RWPE1 (cell line): ENCODE measurements around the gene NECAP2.
A peak's percentile ranks its signal among the peaks of the same experiment; 100 is the strongest.

ENCODE experiments used
- CTCF ChIA-PET: fragments of 350-600 bp; sonication (Branson Sonifier 250); formaldehyde crosslinking; extraction: SDS; loops from one replicate; lab custom pipeline; 2021; lab: Yijun Ruan, JAX
- POLR2A ChIA-PET: fragments of 400-600 bp; formaldehyde crosslinking; extraction: SDS; loops from one replicate; lab custom pipeline; 2020; ENCODE audit warnings: antibody characterized with exemption; ENCODE audit not compliant: low non-redundant PET; lab: Yijun Ruan, JAX
- DNase-seq: peaks from one replicate; pipeline ENCODE4 v3.0.0; 2012; ENCODE audit warnings: low spot score
- H3K27ac ChIP-seq: fragments of 450-650 bp; 2 replicates; pipeline ENCODE4 v1.5.1; 2017
- CTCF ChIP-seq: fragments of 450-650 bp; conservative IDR thresholded peaks from 2 replicates; pipeline ENCODE4 v1.5.1; 2017; ENCODE audit warnings: low read depth, mild to moderate bottlenecking

Gene NECAP2

DNA sequence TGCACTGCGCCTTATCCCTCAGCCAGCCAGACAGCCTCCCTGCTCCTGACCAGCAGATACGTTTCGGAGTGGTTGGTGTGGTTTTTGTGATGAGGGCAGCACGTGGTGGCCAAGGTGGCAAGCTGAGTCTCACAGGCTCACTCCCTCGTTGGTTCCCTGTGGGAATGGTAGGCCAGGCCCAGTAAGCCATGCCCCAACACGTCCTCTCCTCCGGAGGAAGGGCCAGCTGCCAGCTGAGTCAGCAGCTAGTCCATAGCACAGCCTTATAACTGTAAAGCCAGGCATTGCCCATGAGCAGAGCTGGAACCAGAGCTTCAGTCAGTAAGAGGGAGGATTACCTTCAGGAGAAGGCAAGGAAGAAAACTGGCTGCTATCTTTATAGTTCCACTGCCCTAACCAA lies 43.9 kb upstream of the NECAP2 start:
- ChIA-PET CTCF (interaction anchor here (0.7 kb wide), 1 partner anchor 12 kb away, joined by 3 read pairs; no protein-coding TSS in a partner anchor), POLR2A (interaction anchor here (0.5 to 0.9 kb wide), 2 partner anchors 13 to 30 kb away, joined by 3 to 4 read pairs; partner anchors contain the start of gene SZRD1)
- DNase-seq, result peak; percentile 93
- H3K27ac ChIP-seq, result peak overlapping the region; percentile 88
- no peak for TF ChIP-seq CTCF

GRCh38 chr1:16397120-16397519 lies 43.4 kb upstream of the NECAP2 start:
- H3K27ac ChIP-seq, result peak overlapping the region; percentile 88

DNA sequence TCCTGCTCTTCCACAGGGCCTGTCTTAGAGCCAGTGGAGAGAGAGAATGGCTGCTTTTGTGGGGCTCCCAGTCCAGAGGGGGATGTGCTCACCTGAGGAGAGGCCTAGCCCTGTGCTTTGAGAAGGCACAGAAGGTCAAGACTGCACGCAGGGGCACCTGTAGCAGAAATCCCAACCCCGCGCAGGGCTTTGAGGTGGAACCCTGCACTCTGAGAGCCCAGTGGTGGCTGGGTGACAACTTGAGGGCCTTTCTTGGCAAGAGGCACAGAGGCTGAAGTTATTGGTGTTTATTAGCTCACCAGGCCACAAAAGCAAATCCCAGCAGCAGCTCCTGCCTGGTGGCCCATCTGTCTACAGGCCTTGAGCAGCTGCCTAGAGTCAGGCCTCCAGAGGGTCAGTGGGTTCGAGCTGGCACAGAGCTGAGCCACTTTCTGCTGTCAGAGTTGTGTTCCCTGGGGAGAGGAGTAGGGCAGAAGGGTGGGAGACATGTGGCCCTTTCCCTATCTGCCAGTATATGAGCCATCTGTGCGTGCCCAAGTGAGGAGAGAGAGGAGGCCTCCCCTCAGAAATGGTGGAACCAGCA lies 42.1 kb upstream of the NECAP2 start:
- DNase-seq, result no peak
- POLR2A ChIA-PET, result no interaction called here
- CTCF ChIA-PET, result no interaction called here
- H3K27ac ChIP-seq, result peak overlapping the region; percentile 88
- TF ChIP-seq CTCF, result no peak

More at GRCh38 chr1:16397120-16397519, 43.4 kb upstream of the NECAP2 start:
- TF ChIP-seq CTCF, result no peak
- CTCF ChIA-PET, result interaction anchor here (0.7 kb wide), 1 partner anchor 11 kb away, joined by 3 read pairs; no protein-coding TSS in a partner anchor
- POLR2A ChIA-PET, result interaction anchor here (0.5 to 0.9 kb wide), 2 partner anchors 14 to 30 kb away, joined by 3 to 4 read pairs; partner anchors contain the start of gene SZRD1
- no peak for DNase-seq

DNA sequence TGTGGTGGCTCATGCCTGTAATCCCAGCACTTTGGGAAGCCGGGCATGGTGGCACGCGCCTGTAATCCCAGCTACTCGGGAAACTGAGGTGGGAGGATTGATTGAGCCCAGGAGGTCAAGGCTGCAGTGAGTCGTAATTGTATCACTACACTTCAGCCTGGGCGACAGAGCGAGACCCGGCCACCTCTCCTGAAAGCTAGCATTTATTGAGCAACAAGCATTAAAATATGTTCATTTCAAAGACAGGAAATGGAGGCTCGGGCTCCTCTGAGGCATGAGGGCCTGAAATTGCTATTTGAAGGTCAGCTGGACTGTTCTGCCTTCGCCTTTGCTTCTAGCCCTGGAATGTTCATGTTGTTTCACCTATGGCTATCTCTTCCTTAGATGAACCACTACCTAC lies 37.8 kb upstream of the NECAP2 start:
- ChIA-PET CTCF (interaction anchor here (0.6 to 0.9 kb wide), 2 partner anchors 38 to 302 kb away, joined by 3 read pairs; partner anchors contain the start of gene NECAP2), POLR2A (no interaction called here)
- no peak for TF ChIP-seq CTCF
- DNase-seq, result no peak
- peak overlapping the region; percentile 28 for H3K27ac ChIP-seq

DNA sequence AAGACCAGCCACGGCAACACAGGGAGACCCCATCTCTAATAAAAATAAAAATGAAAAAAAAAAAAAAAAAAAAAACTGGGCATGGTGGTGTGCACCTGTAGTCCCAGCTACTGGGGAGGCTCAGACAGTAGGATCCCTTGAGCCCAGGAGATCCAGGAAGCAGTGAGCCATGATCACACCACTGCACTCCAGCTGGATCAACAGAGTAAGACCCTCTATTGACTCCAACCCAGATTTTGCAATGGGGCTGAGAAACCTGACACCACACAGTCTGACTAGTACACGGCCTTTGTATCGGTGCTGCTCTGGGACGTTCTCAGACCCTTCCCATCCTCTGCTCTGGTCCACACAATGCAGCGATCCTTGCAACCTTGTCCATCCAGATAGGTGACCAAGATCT lies 35.1 kb upstream of the NECAP2 start:
- no peak overlapping the region for H3K27ac ChIP-seq
- TF ChIP-seq CTCF, result no peak
- ChIA-PET CTCF (no interaction called here), POLR2A (no interaction called here)
- DNase-seq, result no peak

GRCh38 chr1:16406868-16407267 lies 33.7 kb upstream of the NECAP2 start:
- ChIA-PET CTCF (no interaction called here), POLR2A (no interaction called here)
- H3K27ac ChIP-seq, result no peak overlapping the region
- DNase-seq, result no peak
- no peak for TF ChIP-seq CTCF
